Neural cell (in vitro differentiated cells): ENCODE measurements around the gene CHRM3.

Experiments
- EP300 ChIP-seq: fragments of 450-650 bp; conservative IDR thresholded peaks from 2 replicates; pipeline ENCODE4 v1.6.1; 2014; ENCODE audit warnings: antibody characterized with exemption, mild to moderate bottlenecking, moderate library complexity; ENCODE audit not compliant: poor library complexity, severe bottlenecking
- POLR2AphosphoS5 ChIP-seq: IDR thresholded peaks from 2 replicates; pipeline ENCODE4 v1.6.1; 2012
- TF ChIP-seq, protein P1 (sequence below): fragments of 450-650 bp; IDR thresholded peaks from 2 replicates; pipeline ENCODE4 v1.5.1; 2014; ENCODE audit warnings: antibody characterized with exemption, mild to moderate bottlenecking, moderate library complexity; ENCODE audit not compliant: poor library complexity, severe bottlenecking

DNA sequence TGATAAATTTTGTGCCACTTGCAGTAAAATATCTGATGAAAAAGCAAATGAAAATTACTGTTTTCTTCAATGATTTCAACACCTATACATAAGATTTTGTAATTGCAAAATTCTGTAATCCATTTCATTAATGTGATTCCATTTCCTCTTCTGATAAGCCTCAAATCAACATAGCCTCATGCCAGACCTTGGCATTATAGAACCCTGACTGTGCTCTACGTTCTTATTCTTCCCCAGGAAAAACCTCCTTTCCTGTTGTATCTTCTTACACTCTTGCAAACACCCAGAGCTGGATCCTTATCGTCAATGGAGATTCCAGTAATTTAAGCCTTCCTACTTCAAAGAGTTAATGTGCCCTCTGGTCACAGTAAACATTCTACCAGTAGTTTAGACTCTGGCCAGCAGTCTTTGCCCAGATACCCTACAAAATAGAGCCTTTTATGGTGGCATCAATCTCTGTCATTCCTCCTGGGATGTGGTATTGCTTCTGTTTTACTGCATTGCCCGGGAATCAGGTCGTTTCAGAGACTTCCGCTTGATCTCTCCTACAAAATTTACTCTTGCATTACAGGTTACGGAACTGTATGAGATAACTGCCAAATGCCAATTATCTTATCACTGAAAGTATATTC, 48.5 kb upstream of the CHRM3 start:
- TF ChIP-seq, protein P1, sequence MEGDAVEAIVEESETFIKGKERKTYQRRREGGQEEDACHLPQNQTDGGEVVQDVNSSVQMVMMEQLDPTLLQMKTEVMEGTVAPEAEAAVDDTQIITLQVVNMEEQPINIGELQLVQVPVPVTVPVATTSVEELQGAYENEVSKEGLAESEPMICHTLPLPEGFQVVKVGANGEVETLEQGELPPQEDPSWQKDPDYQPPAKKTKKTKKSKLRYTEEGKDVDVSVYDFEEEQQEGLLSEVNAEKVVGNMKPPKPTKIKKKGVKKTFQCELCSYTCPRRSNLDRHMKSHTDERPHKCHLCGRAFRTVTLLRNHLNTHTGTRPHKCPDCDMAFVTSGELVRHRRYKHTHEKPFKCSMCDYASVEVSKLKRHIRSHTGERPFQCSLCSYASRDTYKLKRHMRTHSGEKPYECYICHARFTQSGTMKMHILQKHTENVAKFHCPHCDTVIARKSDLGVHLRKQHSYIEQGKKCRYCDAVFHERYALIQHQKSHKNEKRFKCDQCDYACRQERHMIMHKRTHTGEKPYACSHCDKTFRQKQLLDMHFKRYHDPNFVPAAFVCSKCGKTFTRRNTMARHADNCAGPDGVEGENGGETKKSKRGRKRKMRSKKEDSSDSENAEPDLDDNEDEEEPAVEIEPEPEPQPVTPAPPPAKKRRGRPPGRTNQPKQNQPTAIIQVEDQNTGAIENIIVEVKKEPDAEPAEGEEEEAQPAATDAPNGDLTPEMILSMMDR = no peak
- no peak for TF ChIP-seq EP300
- no peak for TF ChIP-seq POLR2AphosphoS5
